ENCODE data around the gene SAT2.

- TF ChIP-seq CTCF (IDR thresholded peaks at IDR 0.05; ENCODE audit: low read depth, low read length) (no peak), EZH2phosphoT487 (IDR thresholded peaks at IDR 0.05; ENCODE audit: low read depth) (no peak)
These were observed 15.4 kb downstream of the SAT2 start for GRCh38 chr17:7612294-7612640.

All from OCI-LY3 (cell line).